ENCODE results near the gene SLC22A23. TPM values are rescaled to one million over a fixed set of nuclear protein-coding genes. Genes with fewer than 3 reads are reported as not detected.

Gene SLC22A23
- total RNA-seq, 4 donors from 2014 or later: 8.3 to 22.5 (median 12.8) TPM

GRCh38 chr6:3285049-3285639 is 171.7 kb downstream of the SLC22A23 start:
- TF ChIP-seq CTCF (IDR thresholded peaks at IDR 0.05): no peak
- no peak for DNase-seq (ENCODE audit: low spot score)
- ATAC-seq (ENCODE audit: low FRiP score): no peak

- DNase-seq (ENCODE audit: low spot score): no peak
- TF ChIP-seq CTCF (IDR thresholded peaks at IDR 0.05): no peak
Measured at GRCh38 chr6:3284436-3284876, 172.4 kb downstream of the SLC22A23 start.

GRCh38 chr6:3283641-3284435 is 173.0 kb downstream of the SLC22A23 start:
- ATAC-seq (ENCODE audit: low FRiP score): no peak
- no peak for DNase-seq (ENCODE audit: low spot score)
- no peak for TF ChIP-seq CTCF (IDR thresholded peaks at IDR 0.05)

More at GRCh38 chr6:3284436-3284876, 172.4 kb downstream of the SLC22A23 start:
- no peak for ATAC-seq (ENCODE audit: low FRiP score)

- no peak for TF ChIP-seq CTCF (IDR thresholded peaks at IDR 0.05)
- no peak for DNase-seq (ENCODE audit: low spot score)
- ATAC-seq (ENCODE audit: low FRiP score): no peak
Measured at GRCh38 chr6:3283241-3283640, 173.6 kb downstream of the SLC22A23 start.

GRCh38 chr6:3282476-3283236 is 174.2 kb downstream of the SLC22A23 start:
- ATAC-seq (ENCODE audit: low FRiP score) (no peak), DNase-seq (ENCODE audit: low spot score) (no peak)
- no peak for TF ChIP-seq CTCF (IDR thresholded peaks at IDR 0.05)

- no peak for DNase-seq (ENCODE audit: low spot score)
- TF ChIP-seq CTCF (IDR thresholded peaks at IDR 0.05): no peak
- peak; percentile 85 for ATAC-seq (ENCODE audit: low FRiP score)
Measured at GRCh38 chr6:3281631-3282475, 175.0 kb downstream of the SLC22A23 start.

All from omental fat pad (tissue), 4 donors.